GM18508 (cell line): ENCODE measurements around the gene KSR2.
A peak's percentile ranks its signal among the peaks of the same experiment; 100 is the strongest.
"Not testable (repeated sequence)": the region's sequence is repeated elsewhere in the genome, so short reads cannot be mapped to it uniquely, and the experiment has no call there.

Experiments used
- ATAC-seq: cut with Tn5 transposase; IDR thresholded peaks from one replicate; pipeline ENCODE4 v1.9.1; 2021; ENCODE audit warnings: moderate number of reproducible peaks; ENCODE audit not compliant: insufficient read depth, unreplicated experiment

The KSR2 gene

GRCh38 chr12:117968826-117969659 lies at the start of gene KSR2:
KSR2 (minus strand) TSS chr12:117968990; CDS start chr12:117968255, 735 bp downstream.
- ATAC-seq = no peak

DNA sequence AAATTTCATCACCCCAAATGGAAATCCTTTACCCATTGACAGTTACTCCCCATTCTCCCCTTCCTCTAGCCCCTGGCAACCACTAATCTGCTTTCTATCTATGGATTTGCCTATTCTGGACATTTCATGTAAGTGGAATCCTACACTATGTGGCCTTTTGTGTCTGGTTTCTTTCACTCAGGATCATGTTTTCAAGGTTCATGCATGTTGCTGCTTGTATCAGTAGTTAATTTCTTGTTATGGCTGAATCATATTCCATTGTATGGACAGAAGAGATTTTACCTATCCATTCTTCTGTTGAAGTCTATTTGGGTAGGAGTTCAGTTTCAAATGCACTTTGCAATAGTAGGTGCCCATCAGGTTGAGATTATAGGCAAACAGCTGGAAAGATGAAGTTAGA lies 49.1 kb upstream of the KSR2 start:
- ATAC-seq = no peak

GRCh38 chr12:118016424-118017264 lies 47.9 kb upstream of the KSR2 start, which contains the start of gene RFC5:
RFC5 (plus strand) TSS chr12:118016703; CDS start chr12:118016828, 125 bp downstream.
- ATAC-seq = peak; percentile 73

DNA sequence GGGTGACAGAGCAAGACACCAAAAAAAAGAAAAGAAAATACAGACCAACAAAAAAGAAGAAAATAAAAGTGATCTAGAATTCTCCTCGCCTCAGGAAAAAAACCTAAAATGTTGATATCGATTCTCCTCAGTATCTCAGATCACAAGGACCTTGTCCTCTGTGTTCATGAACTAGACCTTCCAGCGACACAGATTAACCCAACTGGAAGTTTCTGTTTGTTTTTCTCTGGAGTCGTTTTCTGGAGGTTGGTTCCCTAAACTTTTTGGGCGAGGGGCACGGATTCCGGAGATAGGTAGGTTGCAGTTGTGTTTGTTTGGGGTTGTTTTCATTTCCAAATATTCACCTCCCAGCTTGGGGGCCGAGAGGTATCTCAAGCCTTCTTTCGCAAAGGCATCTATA lies 47.2 kb upstream of the KSR2 start:
- no peak for ATAC-seq

- ATAC-seq = no peak
Measured at GRCh38 chr12:118015306-118015705, 46.5 kb upstream of the KSR2 start.

- ATAC-seq = no peak
Measured at GRCh38 chr12:118013283-118013682, 44.5 kb upstream of the KSR2 start.

DNA sequence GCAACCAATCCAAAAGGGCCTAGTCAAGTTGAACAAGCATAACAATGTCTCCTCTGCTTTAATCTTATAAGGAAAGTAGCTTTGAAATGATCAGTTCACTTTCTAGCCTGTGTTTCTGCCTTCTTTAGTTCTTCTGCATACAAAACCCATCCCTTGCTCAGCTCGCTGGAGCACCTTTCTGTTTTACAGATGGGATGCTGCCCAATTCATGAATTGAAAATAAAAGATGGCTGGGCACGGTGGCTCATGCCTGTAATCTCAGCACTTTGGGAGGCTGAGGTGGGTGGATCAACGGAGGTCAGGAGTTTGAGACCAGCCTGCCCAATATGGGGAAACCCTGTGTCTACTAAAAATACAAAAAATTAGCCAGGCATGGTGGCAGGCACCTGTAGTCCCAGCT lies 43.2 kb upstream of the KSR2 start:
- no peak for ATAC-seq

- ATAC-seq = no peak
Measured at GRCh38 chr12:118011377-118011776, 42.6 kb upstream of the KSR2 start.

GRCh38 chr12:118010903-118011302 lies 42.1 kb upstream of the KSR2 start:
- no peak for ATAC-seq

DNA sequence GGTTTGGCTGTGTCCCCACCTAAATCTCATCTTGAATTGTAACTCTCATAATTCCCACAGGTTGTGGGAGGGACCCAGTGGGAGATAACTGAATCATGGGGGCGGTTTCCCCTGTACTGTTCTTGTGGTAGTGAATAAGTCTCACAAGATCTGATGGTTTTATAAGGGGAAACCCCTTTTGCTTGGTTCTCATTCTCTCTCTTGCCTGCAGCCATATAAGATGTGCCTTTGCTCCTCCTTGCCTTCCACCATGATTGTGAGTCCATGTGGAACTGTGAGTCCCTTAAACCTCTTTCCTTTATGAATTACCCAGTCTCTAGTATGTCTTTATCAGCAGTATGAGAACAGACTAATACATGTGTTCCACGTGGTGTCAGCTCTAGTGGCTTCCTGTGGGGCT lies 31.0 kb upstream of the KSR2 start:
- ATAC-seq = not testable (repeated sequence)

GRCh38 chr12:117998719-117999118 lies 29.9 kb upstream of the KSR2 start:
- ATAC-seq = no peak

GRCh38 chr12:117994551-117995438 lies 26.0 kb upstream of the KSR2 start:
- no peak for ATAC-seq

GRCh38 chr12:117986705-117987469 lies 18.1 kb upstream of the KSR2 start:
- no peak for ATAC-seq

GRCh38 chr12:117985182-117985581 lies 16.4 kb upstream of the KSR2 start:
- ATAC-seq = no peak

- ATAC-seq = no peak
Measured at GRCh38 chr12:117981267-117981666, 12.5 kb upstream of the KSR2 start.

- no peak for ATAC-seq
Measured at GRCh38 chr12:117980616-117981015, 11.8 kb upstream of the KSR2 start.

GRCh38 chr12:117977373-117977772 lies 8.6 kb upstream of the KSR2 start:
- no peak for ATAC-seq

- ATAC-seq = no peak
Measured at GRCh38 chr12:117975006-117975405, 6.2 kb upstream of the KSR2 start.

GRCh38 chr12:117972301-117972700 lies 3.5 kb upstream of the KSR2 start:
- ATAC-seq = no peak

- no peak for ATAC-seq
Measured at GRCh38 chr12:117970334-117970733, 1.5 kb upstream of the KSR2 start.
